Breast epithelium (tissue), 4 donors: ENCODE results near the gene RBM19. TPM values are rescaled to one million over a fixed set of nuclear protein-coding genes. Genes with fewer than 3 reads are reported as not detected.

ENCODE experiments used
- DNase-seq, 2 donors: peaks; one replicate each; pipeline ENCODE4 v3.0.0-alpha.2; 2019; ENCODE audit warnings: low spot score in 2 of 2
- H3K27ac ChIP-seq, 2 donors: fragments of 200-600 bp; sonication (generic) in 1 of 2; one replicate each; pipeline ENCODE4 v1.5.1; 2016 to 2019; ENCODE audit warnings: mild to moderate bottlenecking in 1 of 2
- H3K27me3 ChIP-seq, 2 donors: fragments of 200-600 bp; sonication (generic) in 1 of 2; one replicate each; pipeline versions ENCODE4 v1.5.1 to v1.6.0; 2017 to 2019; ENCODE audit warnings: control low read depth in 1 of 2, mild to moderate bottlenecking in 1 of 2
- H3K36me3 ChIP-seq: fragments of 200-600 bp; one replicate; pipeline ENCODE4 v1.5.1; 2019
- H3K4me1 ChIP-seq, 2 donors: fragments of 200-600 bp; sonication (generic); one replicate each; pipeline ENCODE4 v1.5.1; 2016 to 2019; ENCODE audit warnings: control low read depth in 1 of 2
- H3K4me3 ChIP-seq, 3 donors: fragments of 200-600 bp; sonication (generic); 1 replicate in 2 of 3; 2 replicates in 1 of 3; pipeline ENCODE4 v1.5.1; 2016 to 2019; ENCODE audit warnings: mild to moderate bottlenecking in 3 of 3, moderate library complexity in 2 of 3
- H3K9me3 ChIP-seq, 2 donors: fragments of 200-600 bp; sonication (generic) in 1 of 2; one replicate each; pipeline ENCODE4 v1.5.1; 2016 to 2019; ENCODE audit warnings: control low read depth in 1 of 2
- CTCF ChIP-seq, 3 donors: fragments of 450-650 bp; IDR thresholded peaks; one replicate each; pipeline ENCODE4 v1.5.1; 2016 to 2017; ENCODE audit warnings: antibody characterized with exemption in 3 of 3, mild to moderate bottlenecking in 3 of 3, moderate library complexity in 3 of 3
- POLR2A ChIP-seq: fragments of 450-650 bp; IDR thresholded peaks from one replicate; pipeline ENCODE4 v1.6.1; 2016; ENCODE audit warnings: antibody characterized with exemption, mild to moderate bottlenecking, moderate library complexity
- POLR2AphosphoS5 ChIP-seq, 3 donors: sonication (generic); formaldehyde crosslinking; IDR thresholded peaks; one replicate each; pipeline ENCODE4 v1.6.1; 2017; ENCODE audit warnings: antibody characterized with exemption in 3 of 3
- intact Hi-C: fragments of 100-400 bp; cut with DNase I; formaldehyde crosslinking; loops from one replicate; pipeline ENCODE4 v1.15.1; 2023; ENCODE audit warnings: low total_unique reads
- total RNA-seq, 3 donors: library from RNA; depleted of rRNA; stranded (reverse); fragments of >200 nt; gene quantifications; one replicate each; pipeline ENCODE4 v1.1.0, GENCODE V29; 2016

The RBM19 gene
- total RNA-seq, 3 donors from 2014 or later: 28.8 to 43.3 (median 42.6) TPM

DNA sequence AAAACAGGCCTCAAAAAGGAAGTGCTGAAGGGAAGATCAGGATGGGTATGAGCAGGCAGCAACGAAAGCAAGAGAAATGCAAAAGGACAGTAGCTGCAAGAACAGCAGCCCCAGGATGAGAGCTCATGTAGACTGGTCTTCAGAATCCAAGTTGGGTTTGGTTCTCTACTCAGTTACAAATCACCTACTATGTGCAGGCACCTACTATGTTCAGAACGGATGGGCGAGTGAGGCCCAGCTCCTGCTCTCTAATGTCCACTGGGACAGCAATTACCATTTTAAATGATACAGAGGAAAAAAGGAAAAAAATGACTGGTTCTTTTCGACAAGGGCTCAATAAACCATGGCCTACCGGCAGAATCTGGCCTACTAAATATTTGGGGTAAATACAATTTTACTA is 88.5 kb downstream of the RBM19 start:
- H3K27ac ChIP-seq: no peak overlapping the region
- no peak overlapping the region for H3K4me3 ChIP-seq
- TF ChIP-seq POLR2AphosphoS5 (IDR thresholded peaks at IDR 0.05) (no peak), CTCF (IDR thresholded peaks at IDR 0.05) (no peak), POLR2A (no peak)
- H3K27me3 ChIP-seq: no peaks in the 10 kb centered on the region
- no peak for DNase-seq
- H3K9me3 ChIP-seq: no peaks in the 10 kb centered on the region
- peaks cover 4% of the 10 kb centered on the region for H3K36me3 ChIP-seq
- intact Hi-C loops: no loop called here
- no peaks in the 10 kb centered on the region for H3K4me1 ChIP-seq

DNA sequence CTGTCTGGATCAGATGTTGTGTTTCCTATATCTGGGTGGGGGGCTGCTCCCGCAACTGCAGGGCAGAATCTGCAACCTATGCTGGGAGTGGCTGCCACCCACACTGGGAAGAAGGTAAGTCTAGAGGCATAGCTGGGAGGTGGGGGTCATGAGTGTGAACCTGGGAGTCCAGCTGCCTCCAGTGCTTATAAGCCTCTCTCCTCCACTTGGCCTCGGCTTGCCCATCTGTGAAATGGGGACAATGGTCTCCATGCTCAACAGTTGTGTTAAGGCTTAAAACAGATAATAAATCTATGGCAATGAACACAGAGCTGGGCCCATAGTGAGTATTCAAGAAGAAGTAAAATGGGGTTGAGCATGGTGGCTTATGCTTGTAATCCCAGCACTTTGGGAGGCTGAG is 90.0 kb downstream of the RBM19 start:
- Histone ChIP-seq H3K4me1 (no peaks in the 10 kb centered on the region), H3K36me3 (peaks cover 4% of the 10 kb centered on the region), H3K4me3 (no peak overlapping the region), H3K9me3 (no peaks in the 10 kb centered on the region), H3K27me3 (no peaks in the 10 kb centered on the region), H3K27ac (no peak overlapping the region)
- intact Hi-C loops: no loop called here
- no peak for DNase-seq
- TF ChIP-seq CTCF (IDR thresholded peaks at IDR 0.05): no peak
- TF ChIP-seq POLR2A: no peak
- TF ChIP-seq POLR2AphosphoS5 (IDR thresholded peaks at IDR 0.05): no peak

DNA sequence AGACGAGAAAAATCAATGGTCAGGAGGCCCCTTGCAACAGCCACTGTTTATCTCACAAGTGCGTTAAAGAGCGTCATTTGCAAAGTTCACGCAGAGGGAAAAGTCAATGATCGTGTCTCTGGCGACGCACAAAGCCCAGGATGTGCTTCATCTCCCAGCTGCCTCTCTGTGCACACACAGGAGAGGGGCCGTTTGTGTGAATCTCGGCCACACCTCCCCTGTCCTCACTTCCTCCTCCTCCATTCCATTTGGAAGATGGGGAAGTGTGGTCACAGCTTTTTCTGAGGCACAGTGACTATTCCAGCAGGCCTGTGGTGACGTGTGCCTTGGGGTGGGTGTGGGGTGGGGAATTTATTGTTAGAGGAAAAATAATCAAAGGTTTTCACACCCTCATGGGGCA is 90.4 kb downstream of the RBM19 start:
- intact Hi-C loops: no loop called here
- no peak overlapping the region for H3K4me3 ChIP-seq
- no peaks in the 10 kb centered on the region for H3K9me3 ChIP-seq
- no peaks in the 10 kb centered on the region for H3K27me3 ChIP-seq
- H3K27ac ChIP-seq: no peak overlapping the region
- H3K4me1 ChIP-seq: no peaks in the 10 kb centered on the region
- DNase-seq: no peak
- TF ChIP-seq POLR2A: no peak
- TF ChIP-seq POLR2AphosphoS5 (IDR thresholded peaks at IDR 0.05): no peak
- TF ChIP-seq CTCF (IDR thresholded peaks at IDR 0.05): no peak
- peaks cover 4% of the 10 kb centered on the region for H3K36me3 ChIP-seq

DNA sequence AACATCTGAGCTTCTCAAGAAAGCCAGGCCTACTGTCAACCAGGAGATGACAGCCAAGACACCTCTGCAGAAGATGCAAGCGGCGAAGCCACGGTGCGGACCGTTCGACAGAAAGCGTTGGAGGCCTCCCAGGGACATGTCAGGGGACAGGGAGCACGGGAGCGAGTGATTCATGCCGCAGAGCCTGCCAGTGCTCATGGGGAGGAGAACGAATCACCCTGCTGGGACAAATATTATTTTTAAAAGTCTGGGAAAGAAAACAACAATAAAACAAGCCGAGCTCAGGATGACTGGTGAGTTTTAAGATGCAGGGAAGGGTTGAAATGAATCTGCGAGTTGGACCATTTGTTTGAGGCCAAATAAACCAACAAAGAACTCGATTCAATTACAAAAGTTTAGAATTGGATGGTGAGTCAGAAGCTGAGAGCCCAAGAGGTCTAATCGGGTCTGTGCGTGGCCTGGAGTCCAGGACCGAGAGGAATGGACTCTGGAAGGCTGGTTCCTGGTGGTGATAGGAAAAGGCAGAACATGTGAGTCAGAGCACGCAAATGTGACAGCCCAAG is 91.0 kb downstream of the RBM19 start:
- intact Hi-C loops: no loop called here
- no peak for DNase-seq
- no peak overlapping the region for H3K4me3 ChIP-seq
- H3K27ac ChIP-seq: no peak overlapping the region
- peaks cover 4% of the 10 kb centered on the region for H3K36me3 ChIP-seq
- H3K27me3 ChIP-seq: no peaks in the 10 kb centered on the region
- no peaks in the 10 kb centered on the region for H3K4me1 ChIP-seq
- no peaks in the 10 kb centered on the region for H3K9me3 ChIP-seq
- TF ChIP-seq CTCF (IDR thresholded peaks at IDR 0.05) (no peak), POLR2A (no peak), POLR2AphosphoS5 (IDR thresholded peaks at IDR 0.05) (no peak)

- no peak overlapping the region for H3K4me3 ChIP-seq
- intact Hi-C loops: no loop called here
- no peaks in the 10 kb centered on the region for H3K27me3 ChIP-seq
- H3K36me3 ChIP-seq: peaks cover 4% of the 10 kb centered on the region
- H3K27ac ChIP-seq: no peak overlapping the region
- no peaks in the 10 kb centered on the region for H3K9me3 ChIP-seq
- DNase-seq: no peak
- H3K4me1 ChIP-seq: no peaks in the 10 kb centered on the region
- TF ChIP-seq CTCF (IDR thresholded peaks at IDR 0.05) (no peak), POLR2AphosphoS5 (IDR thresholded peaks at IDR 0.05) (no peak), POLR2A (no peak)
These were observed 91.8 kb downstream of the RBM19 start for GRCh38 chr12:113874326-113874725.
